Spleen (tissue), 11 donors: ENCODE results near the gene BLTP2. TPM values are rescaled to one million over a fixed set of nuclear protein-coding genes. Genes with fewer than 3 reads are reported as not detected.
A peak's percentile ranks its signal among the peaks of the same experiment; 100 is the strongest.

Source experiments
- DNase-seq: peaks from one replicate; pipeline ENCODE4 v3.0.0-alpha.2; 2020
- H3K27ac ChIP-seq, 8 donors: fragments of 200-600 bp; sonication (generic) in 7 of 8; 1 replicate in 4 of 8; 2 replicates in 4 of 8; pipeline versions ENCODE4 v1.5.0 to v1.8.0; 2016 to 2021; ENCODE audit warnings: inconsistent platforms in 4 of 8, mild to moderate bottlenecking in 4 of 8, moderate library complexity in 1 of 8
- H3K27me3 ChIP-seq, 7 donors: fragments of 200-600 bp; sonication (generic) in 6 of 7; replicated peaks in 1 of 7; 1 replicate in 4 of 7; 2 replicates in 3 of 7; pipeline versions ENCODE4 v1.5.0 to v1.8.0; 2016 to 2021; ENCODE audit warnings: inconsistent platforms in 3 of 7, mild to moderate bottlenecking in 1 of 7
- H3K36me3 ChIP-seq, 6 donors: fragments of 200-600 bp; sonication (generic) in 5 of 6; 1 replicate in 4 of 6; 2 replicates in 2 of 6; pipeline versions ENCODE4 v1.5.0 to v1.8.0; 2016 to 2021; ENCODE audit warnings: inconsistent platforms in 2 of 6
- H3K4me1 ChIP-seq, 6 donors: fragments of 200-600 bp; sonication (generic) in 5 of 6; 1 replicate in 3 of 6; 2 replicates in 3 of 6; pipeline versions ENCODE4 v1.5.0 to v1.8.0; 2016 to 2021; ENCODE audit warnings: inconsistent platforms in 3 of 6
- H3K4me3 ChIP-seq, 8 donors: fragments of 200-600 bp; sonication (generic) in 7 of 8; 1 replicate in 4 of 8; 2 replicates in 4 of 8; pipeline versions ENCODE4 v1.5.0 to v1.8.0; 2016 to 2021; ENCODE audit warnings: inconsistent platforms in 4 of 8, mild to moderate bottlenecking in 4 of 8, moderate library complexity in 2 of 8
- H3K9me3 ChIP-seq, 8 donors: fragments of 200-600 bp; sonication (generic) in 7 of 8; 1 replicate in 4 of 8; 2 replicates in 4 of 8; pipeline versions ENCODE4 v1.5.0 to v1.8.0; 2016 to 2021; ENCODE audit warnings: inconsistent platforms in 4 of 8
- CTCF ChIP-seq, 11 experiments: fragments of 200-600 bp in 7 of 11; fragments of 450-650 bp in 4 of 11; sonication (generic) in 4 of 11; IDR thresholded peaks in 8 of 11; conservative IDR thresholded peaks in 3 of 11; 1 replicate in 7 of 11; 2 replicates in 4 of 11; pipeline versions ENCODE4 v1.4.0 to v1.8.0; 2016 to 2021; ENCODE audit warnings: antibody characterized with exemption in 11 of 11, inconsistent platforms in 4 of 11, mild to moderate bottlenecking in 1 of 11
- POLR2A ChIP-seq, 3 donors: fragments of 450-650 bp; IDR thresholded peaks; one replicate each; pipeline ENCODE4 v1.5.1; 2017; ENCODE audit warnings: antibody characterized with exemption in 3 of 3, mild to moderate bottlenecking in 1 of 3
- POLR2AphosphoS5 ChIP-seq, 3 donors: sonication (generic); formaldehyde crosslinking; IDR thresholded peaks; one replicate each; pipeline ENCODE4 v1.5.1; 2017; ENCODE audit warnings: antibody characterized with exemption in 3 of 3
- WGBS, 5 donors: extraction: QIAGEN DNeasy Blood & Tissue Kit in 3 of 5; methylation state at CpG; one replicate each; pipeline versions ENCODE4 v1.1.5 to v1.1.7; 2013 to 2018; 5-methylcytosine and 5-hydroxymethylcytosine counted together
- intact Hi-C: fragments of 100-400 bp; cut with DNase I; formaldehyde crosslinking; loops from one replicate; pipeline ENCODE4 v1.15.0; 2023; ENCODE audit warnings: low total_unique reads
- polyA plus RNA-seq, 3 donors: library from polyadenylated mRNA; stranded (reverse); fragments of 200-250 nt; gene quantifications; one replicate each; pipeline ENCODE4 v1.2.1, GENCODE V29; 2013
- total RNA-seq, 7 donors: library from RNA; depleted of rRNA in 3 of 7; stranded (reverse); fragments of >200 nt in 3 of 7; fragmentation: NEBNext Ultra II Directional in 4 of 7; extraction: Animal tissue kit (Norgen Biotek cat#: 25700) in 4 of 7; gene quantifications; one replicate each; pipeline versions ENCODE4 v1.1.0 to v1.2.1, GENCODE V29; 2016 to 2021
- donor health status: healthy with polysubstance abuse.
- donor health status: DM: no; HTN: no; CAD: no; lungs with moderate emphysema.
- donor health status: DM: no; HTN: no; CAD: no.
- donor health status: Bipolar disorder and iron deficiency.
- donor health status: healthy.
- donor health status: DM: no; HTN: no; CAD: no.
- donor health status: DM: yes; HTN: yes; CAD: no.

Gene BLTP2
- total and polyA plus RNA-seq, 10 donors = 11.8 to 193 (median 146) TPM

- Histone ChIP-seq H3K9me3 (no peaks in the 10 kb centered on the region), H3K27ac (peak within 1 kb of the TSS; percentile 93 to 99 (median 96)), H3K4me1 (peaks cover 12 to 29% (median 22%) of the 10 kb centered on the region in 6 donors), H3K27me3 (no peaks in the 10 kb centered on the region), H3K36me3 (no peaks in the 10 kb centered on the region), H3K4me3 (peak within 1 kb of the TSS; percentile 48 to 84 (median 54))
- TF ChIP-seq CTCF (IDR thresholded peaks at IDR 0.05 in 8 of 11, conservative IDR thresholded peaks at IDR 0.05 in 3 of 11) (peak in 1 of 11 experiments; percentile 13), POLR2AphosphoS5 (IDR thresholded peaks at IDR 0.05) (peak; percentile 99 to 100 (median 99)), POLR2A (IDR thresholded peaks at IDR 0.05) (peak; percentile 84 to 95 (median 87))
- peak; percentile 99 for DNase-seq
- 0 to 1% (median 1%) methylated on average over 15 to 44 of the region's 44 CpGs for WGBS, 5 donors
- intact Hi-C loops = no loop called here
Observed at GRCh38 chr17:28598799-28599310, 46.1 kb downstream of the BLTP2 start, which contains the start of gene SPAG5. SPAG5 (minus strand) TSS chr17:28599025; CDS start chr17:28598946, 79 bp downstream.

- 2 to 8% (median 6%) methylated on average over 15 to 17 of the region's 17 CpGs for WGBS, 5 donors
- no peak for TF ChIP-seq CTCF (IDR thresholded peaks at IDR 0.05 in 8 of 11, conservative IDR thresholded peaks at IDR 0.05 in 3 of 11)
- no peak for TF ChIP-seq POLR2AphosphoS5 (IDR thresholded peaks at IDR 0.05)
- TF ChIP-seq POLR2A (IDR thresholded peaks at IDR 0.05) = no peak
- no peak for DNase-seq
- H3K9me3 ChIP-seq = no peaks in the 10 kb centered on the region
- peak overlapping the region; percentile 48 to 84 (median 54) for H3K4me3 ChIP-seq
- H3K4me1 ChIP-seq = peaks cover 12 to 29% (median 22%) of the 10 kb centered on the region in 6 donors
- intact Hi-C loops = no loop called here
- H3K27ac ChIP-seq = peak overlapping the region; percentile 93 to 99 (median 96)
- H3K36me3 ChIP-seq = peaks cover 0 to 2% (median 0%) of the 10 kb centered on the region in 6 donors
- H3K27me3 ChIP-seq = no peaks in the 10 kb centered on the region
Observed at GRCh38 chr17:28598389-28598788, 46.6 kb downstream of the BLTP2 start.

GRCh38 chr17:28597606-28598383 is 47.2 kb downstream of the BLTP2 start:
- Histone ChIP-seq H3K27ac (peak overlapping the region in 5 of 8 donors; percentile 93 to 99 (median 96)), H3K4me3 (peak overlapping the region in 6 of 8 donors; percentile 48 to 84 (median 54)), H3K9me3 (no peaks in the 10 kb centered on the region), H3K4me1 (peaks cover 12 to 29% (median 22%) of the 10 kb centered on the region in 6 donors), H3K27me3 (no peaks in the 10 kb centered on the region), H3K36me3 (peaks cover 0 to 8% (median 0%) of the 10 kb centered on the region in 6 donors)
- TF ChIP-seq CTCF (IDR thresholded peaks at IDR 0.05 in 8 of 11, conservative IDR thresholded peaks at IDR 0.05 in 3 of 11) = no peak
- TF ChIP-seq POLR2AphosphoS5 (IDR thresholded peaks at IDR 0.05) = no peak
- TF ChIP-seq POLR2A (IDR thresholded peaks at IDR 0.05) = no peak
- DNase-seq = no peak
- intact Hi-C loops = no loop called here
- 24 to 44% (median 34%) methylated on average over 5 of the region's 5 CpGs for WGBS, 5 donors

Other genes starting within 250 kb of the BLTP2 start
- gene SLC46A1, start 238.9 kb downstream of the BLTP2 start, total RNA-seq = 10 to 100 TPM; 18.9 to 28.9 (median 24.6) TPM
- gene SLC46A1, start 238.9 kb downstream of the BLTP2 start, polyA plus RNA-seq = 1 to 10 TPM; 2.1 to 4.8 (median 2.3) TPM
- gene SLC13A2, start 171.5 kb downstream of the BLTP2 start, total RNA-seq = not detected
- under 1 TPM in 1 of 3 donors, not detected in 2; 0.03 TPM for gene SLC13A2, start 171.5 kb downstream of the BLTP2 start, polyA plus RNA-seq
- gene FOXN1, start 138.8 kb downstream of the BLTP2 start, total RNA-seq = not detected
- gene FOXN1, start 138.8 kb downstream of the BLTP2 start, polyA plus RNA-seq = not detected
- gene UNC119, start 92.5 kb downstream of the BLTP2 start, total RNA-seq = 10 to 100 TPM; 41.5 to 76.0 (median 65.7) TPM
- 10 to 100 TPM; 52.9 to 68.6 (median 59.1) TPM for gene UNC119, start 92.5 kb downstream of the BLTP2 start, polyA plus RNA-seq
- 10 to 100 TPM; 43.7 to 77.6 (median 56.4) TPM for gene PIGS, start 73.6 kb downstream of the BLTP2 start, total RNA-seq
- 10 to 100 TPM; 13.3 to 21.4 (median 17.6) TPM for gene PIGS, start 73.6 kb downstream of the BLTP2 start, polyA plus RNA-seq
- gene ALDOC, start 68.3 kb downstream of the BLTP2 start, total RNA-seq = 10 to 100 TPM; 18.1 to 64.4 (median 40.3) TPM
- gene ALDOC, start 68.3 kb downstream of the BLTP2 start, polyA plus RNA-seq = 10 to 100 TPM; 16.9 to 24.8 (median 19.1) TPM
- 10 to 100 TPM in 5 of 7 donors, 1 to 10 TPM in 2; 6.2 to 19.7 (median 14.3) TPM for gene SPAG5, start 46.1 kb downstream of the BLTP2 start, total RNA-seq
- 10 to 100 TPM in 2 of 3 donors, 1 to 10 TPM in 1; 9.6 to 18.0 (median 14.9) TPM for gene SPAG5, start 46.1 kb downstream of the BLTP2 start, polyA plus RNA-seq
- 10 to 100 TPM; 11.6 to 30.9 (median 19.3) TPM for gene RSKR, start 31.0 kb downstream of the BLTP2 start, total RNA-seq
- 1 to 10 TPM; 2.1 to 4.5 (median 2.8) TPM for gene RSKR, start 31.0 kb downstream of the BLTP2 start, polyA plus RNA-seq
- gene SDF2, start 16.7 kb upstream of the BLTP2 start, total RNA-seq = 10 to 100 TPM; 43.1 to 54.5 (median 48.7) TPM
- gene SDF2, start 16.7 kb upstream of the BLTP2 start, polyA plus RNA-seq = 10 to 100 TPM; 28.7 to 38.3 (median 35.2) TPM
- 10 to 100 TPM; 68.5 to 91.2 (median 78.7) TPM for gene SUPT6H, start 17.0 kb upstream of the BLTP2 start, total RNA-seq
- gene SUPT6H, start 17.0 kb upstream of the BLTP2 start, polyA plus RNA-seq = 10 to 100 TPM; 11.6 to 29.7 (median 24.0) TPM
- 1 to 10 TPM; 4.3 to 8.5 (median 6.6) TPM for gene PROCA1, start 66.7 kb upstream of the BLTP2 start, total RNA-seq
- gene PROCA1, start 66.7 kb upstream of the BLTP2 start, polyA plus RNA-seq = 10 to 100 TPM in 2 of 3 donors, 1 to 10 TPM in 1; 6.0 to 14.5 (median 12.8) TPM
- gene RAB34, start 72.7 kb upstream of the BLTP2 start, total RNA-seq = 100 to 1,000 TPM in 1 of 7 donors, 10 to 100 TPM in 6; 31.4 to 111 (median 49.4) TPM
- gene RAB34, start 72.7 kb upstream of the BLTP2 start, polyA plus RNA-seq = 10 to 100 TPM; 45.6 to 59.5 (median 56.6) TPM
- gene RPL23A, start 74.8 kb upstream of the BLTP2 start, total RNA-seq = 1,000 to 10,000 TPM in 4 of 7 donors, 100 to 1,000 TPM in 3; 571 to 2,010 (median 1,472) TPM
- gene RPL23A, start 74.8 kb upstream of the BLTP2 start, polyA plus RNA-seq = 1,000 to 10,000 TPM; 2,562 to 3,144 (median 3,044) TPM
- 1 to 10 TPM in 5 of 7 donors, under 1 TPM in 1, not detected in 1; 0.97 to 2.6 (median 2.0) TPM for gene TLCD1, start 81.1 kb upstream of the BLTP2 start, total RNA-seq
- gene TLCD1, start 81.1 kb upstream of the BLTP2 start, polyA plus RNA-seq = 1 to 10 TPM; 2.3 to 3.5 (median 2.4) TPM
- gene NEK8, start 83.6 kb upstream of the BLTP2 start, total RNA-seq = 10 to 100 TPM in 6 of 7 donors, 1 to 10 TPM in 1; 8.9 to 17.6 (median 12.8) TPM
- gene NEK8, start 83.6 kb upstream of the BLTP2 start, polyA plus RNA-seq = 10 to 100 TPM in 1 of 3 donors, 1 to 10 TPM in 2; 7.3 to 14.3 (median 7.7) TPM
- gene TRAF4, start 98.9 kb upstream of the BLTP2 start, total RNA-seq = 10 to 100 TPM; 19.8 to 75.5 (median 32.7) TPM
- gene TRAF4, start 98.9 kb upstream of the BLTP2 start, polyA plus RNA-seq = 10 to 100 TPM; 24.8 to 38.1 (median 35.6) TPM
- 10 to 100 TPM; 11.6 to 23.6 (median 17.5) TPM for gene FAM222B, start 197.6 kb upstream of the BLTP2 start, total RNA-seq
- 1 to 10 TPM; 2.9 to 5.3 (median 3.0) TPM for gene FAM222B, start 197.6 kb upstream of the BLTP2 start, polyA plus RNA-seq
- 10 to 100 TPM; 28.4 to 51.9 (median 38.8) TPM for gene ERAL1, start 209.9 kb upstream of the BLTP2 start, total RNA-seq
- 10 to 100 TPM; 31.2 to 39.7 (median 38.6) TPM for gene ERAL1, start 209.9 kb upstream of the BLTP2 start, polyA plus RNA-seq